ENCODE measurements around the gene DHH.

- TF ChIP-seq FOXP2 (optimal IDR thresholded peaks at IDR 0.05; ENCODE audit: borderline replicate concordance, extremely low read depth, extremely low read length, insufficient read depth) (no peak), REST (IDR thresholded peaks at IDR 0.05; ENCODE audit: insufficient read depth in 1 of 2, low read depth in 2 of 2, low read length in 2 of 2) (no peak)
These were observed 15.3 kb upstream of the DHH start for GRCh38 chr12:49109641-49110463.

All from PFSK-1 (cell line).